Type B pancreatic cell (in vitro differentiated cells): ENCODE measurements around the gene MID1. TPM values are rescaled to one million over a fixed set of nuclear protein-coding genes. Genes with fewer than 3 reads are reported as not detected.

Source experiments
- DNase-seq: peaks from one replicate; pipeline ENCODE4 v3.0.0; 2021; ENCODE audit warnings: mixed read lengths; ENCODE audit not compliant: unreplicated experiment; ENCODE audit errors: extremely low spot score
- H3K27ac Mint-ChIP-seq: 2 replicates; pipeline ENCODE4 v1.8.0; 2021; ENCODE audit warnings: mild to moderate bottlenecking, mixed read lengths
- H3K27me3 Mint-ChIP-seq: 2 replicates; pipeline ENCODE4 v1.8.0; 2021; ENCODE audit warnings: mixed read lengths
- H3K36me3 Mint-ChIP-seq: 2 replicates; pipeline ENCODE4 v1.8.0; 2021; ENCODE audit warnings: mixed read lengths
- H3K4me1 Mint-ChIP-seq: one replicate; pipeline ENCODE4 v1.8.0; 2021; ENCODE audit warnings: mixed read lengths; ENCODE audit not compliant: unreplicated experiment
- H3K4me3 Mint-ChIP-seq: 2 replicates; pipeline ENCODE4 v1.8.0; 2021; ENCODE audit warnings: mild to moderate bottlenecking, mixed read lengths
- H3K9me3 Mint-ChIP-seq: 2 replicates; pipeline ENCODE4 v1.8.0; 2021; ENCODE audit warnings: mixed read lengths
- CTCF ChIP-seq: fragments of 200-600 bp; sonication (generic); conservative IDR thresholded peaks from 2 replicates; pipeline ENCODE4 v1.5.0; 2021; ENCODE audit warnings: antibody characterized with exemption, mild to moderate bottlenecking
- total RNA-seq: library from RNA; stranded (reverse); gene quantifications from 2 replicates; pipeline ENCODE4 v1.2.1, GENCODE V29; 2021; ENCODE audit warnings: low replicate concordance

The MID1 gene
- total RNA-seq, 1 donor from 2014 or later, result 52.7 TPM

DNA sequence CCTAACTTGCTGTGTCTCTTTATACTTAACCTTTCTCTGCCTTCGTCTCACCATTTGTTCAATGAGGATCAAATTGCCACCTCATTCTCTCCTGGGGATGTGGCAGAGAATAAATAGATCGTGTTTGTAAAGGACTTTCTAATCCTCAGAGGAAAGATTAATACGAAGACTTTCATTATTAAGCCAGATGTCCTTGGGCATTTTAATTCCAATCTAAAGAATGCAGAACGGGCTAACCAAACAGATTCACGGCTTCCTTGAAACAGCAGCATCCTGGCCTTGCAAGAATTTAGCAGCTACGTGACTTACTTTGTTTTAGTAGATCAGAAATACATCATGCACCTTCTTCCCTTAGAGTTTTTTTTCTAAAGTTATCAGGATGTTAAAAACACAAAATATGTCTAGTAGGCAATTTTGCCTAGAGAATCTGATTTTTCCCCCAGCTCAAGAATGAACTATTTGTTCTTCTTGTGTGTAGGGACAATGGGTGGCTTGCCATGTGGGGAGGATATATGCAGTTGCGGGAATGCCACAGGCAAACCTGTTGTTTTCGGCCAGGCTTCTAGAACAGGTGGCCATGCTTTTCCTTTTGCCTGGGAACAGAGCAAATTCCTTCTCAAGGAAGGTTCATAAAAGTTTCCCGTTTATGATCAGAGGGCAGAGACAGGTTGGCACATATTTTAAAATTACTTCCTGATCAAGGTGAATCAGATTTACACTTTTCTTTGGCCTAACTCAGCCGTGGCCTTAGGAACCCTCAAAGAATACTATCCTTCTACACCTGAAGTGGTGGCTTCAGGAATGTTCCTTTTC, 3.0 kb downstream of the MID1 start:
- Mint-ChIP-seq H3K4me1 (peaks cover 20% of the 10 kb centered on the region), H3K36me3 (no peaks in the 10 kb centered on the region), H3K9me3 (no peaks in the 10 kb centered on the region), H3K4me3 (peak overlapping the region; percentile 86), H3K27ac (peak overlapping the region; percentile 1), H3K27me3 (no peaks in the 10 kb centered on the region)
- DNase-seq, result no peak
- TF ChIP-seq CTCF, result no peak

- Mint-ChIP-seq H3K4me1 (peaks cover 31% of the 10 kb centered on the region), H3K27me3 (no peaks in the 10 kb centered on the region), H3K4me3 (peak overlapping the region; percentile 86), H3K27ac (no peak overlapping the region), H3K9me3 (no peaks in the 10 kb centered on the region), H3K36me3 (no peaks in the 10 kb centered on the region)
- peak; percentile 79 for TF ChIP-seq CTCF
- no peak for DNase-seq
Observed at GRCh38 chrX:10615931-10616774, 4.2 kb downstream of the MID1 start.

DNA sequence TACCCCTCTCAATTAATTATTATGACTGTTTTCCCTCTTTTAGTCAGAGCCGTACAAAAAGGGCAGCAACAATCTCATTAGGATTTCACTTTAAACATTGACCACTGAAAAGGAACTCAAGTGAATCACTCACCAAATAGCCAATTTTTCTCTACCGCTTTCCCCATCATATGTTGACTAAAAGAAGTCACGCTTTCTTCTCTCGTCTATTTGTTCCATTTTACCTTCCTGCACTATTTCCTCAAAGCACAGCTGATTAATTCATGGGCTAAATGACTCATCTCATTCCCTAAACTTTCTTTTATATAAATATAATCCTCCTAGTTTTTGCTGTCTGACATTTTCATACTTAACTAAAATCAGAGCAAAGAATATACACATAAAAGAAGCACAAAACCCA, 8.2 kb downstream of the MID1 start:
- DNase-seq, result no peak
- Mint-ChIP-seq H3K36me3 (peaks cover 5% of the 10 kb centered on the region), H3K27ac (no peak overlapping the region), H3K27me3 (no peaks in the 10 kb centered on the region), H3K4me1 (peaks cover 32% of the 10 kb centered on the region), H3K4me3 (no peak overlapping the region), H3K9me3 (no peaks in the 10 kb centered on the region)
- no peak for TF ChIP-seq CTCF

- no peaks in the 10 kb centered on the region for H3K9me3 Mint-ChIP-seq
Observed at GRCh38 chrX:10611441-10612090, 8.8 kb downstream of the MID1 start.

More at GRCh38 chrX:10611441-10612090, 8.8 kb downstream of the MID1 start:
- Mint-ChIP-seq H3K27me3 (no peaks in the 10 kb centered on the region), H3K4me1 (peaks cover 27% of the 10 kb centered on the region), H3K4me3 (no peak overlapping the region), H3K27ac (no peak overlapping the region), H3K36me3 (peaks cover 5% of the 10 kb centered on the region)
- no peak for TF ChIP-seq CTCF
- no peak for DNase-seq
